ENCODE measurements around the gene LRRC27. TPM values are rescaled to one million over a fixed set of nuclear protein-coding genes. Genes with fewer than 3 reads are reported as not detected.
A peak's percentile ranks its signal among the peaks of the same experiment; 100 is the strongest.
"Not testable (repeated sequence)": the region's sequence is repeated elsewhere in the genome, so short reads cannot be mapped to it uniquely, and the experiment has no call there.

The LRRC27 gene
- polyA plus RNA-seq, 3 donors = 26.3 to 31.9 (median 26.8) TPM

GRCh38 chr10:132329565-132330485 lies 2.2 kb upstream of the LRRC27 start:
- DNase-seq (ENCODE audit: extremely low read depth in 1 of 11, low read depth in 9 of 11, low spot score in 4 of 11) = peak in 1 of 11 donors; percentile 58

DNA sequence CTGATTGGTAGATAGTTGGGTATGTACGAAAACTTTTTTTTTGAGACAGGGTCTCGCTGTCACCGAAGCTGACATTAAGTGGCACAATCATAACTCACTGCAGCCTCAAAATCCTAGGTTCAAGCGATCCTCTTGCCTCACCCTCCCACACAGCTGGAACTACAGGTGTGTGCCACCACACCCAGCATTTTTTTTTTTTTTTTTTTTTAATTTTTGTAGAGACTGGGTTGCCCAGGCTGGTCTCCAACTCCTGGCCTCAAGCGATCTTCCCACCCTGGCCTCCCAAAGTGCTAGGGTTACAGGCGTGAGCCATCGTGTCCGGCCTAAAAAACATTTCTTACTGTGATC lies 1.5 kb upstream of the LRRC27 start:
- DNase-seq (ENCODE audit: extremely low read depth in 1 of 11, low read depth in 9 of 11, low spot score in 4 of 11) = no peak

GRCh38 chr10:132332433-132332754 lies 401 bp downstream of the LRRC27 start:
- no peak for DNase-seq (ENCODE audit: extremely low read depth in 1 of 11, low read depth in 9 of 11, low spot score in 4 of 11)

GRCh38 chr10:132333386-132333785 lies 1.4 kb downstream of the LRRC27 start:
- DNase-seq (ENCODE audit: extremely low read depth in 1 of 11, low read depth in 9 of 11, low spot score in 4 of 11) = no peak

DNA sequence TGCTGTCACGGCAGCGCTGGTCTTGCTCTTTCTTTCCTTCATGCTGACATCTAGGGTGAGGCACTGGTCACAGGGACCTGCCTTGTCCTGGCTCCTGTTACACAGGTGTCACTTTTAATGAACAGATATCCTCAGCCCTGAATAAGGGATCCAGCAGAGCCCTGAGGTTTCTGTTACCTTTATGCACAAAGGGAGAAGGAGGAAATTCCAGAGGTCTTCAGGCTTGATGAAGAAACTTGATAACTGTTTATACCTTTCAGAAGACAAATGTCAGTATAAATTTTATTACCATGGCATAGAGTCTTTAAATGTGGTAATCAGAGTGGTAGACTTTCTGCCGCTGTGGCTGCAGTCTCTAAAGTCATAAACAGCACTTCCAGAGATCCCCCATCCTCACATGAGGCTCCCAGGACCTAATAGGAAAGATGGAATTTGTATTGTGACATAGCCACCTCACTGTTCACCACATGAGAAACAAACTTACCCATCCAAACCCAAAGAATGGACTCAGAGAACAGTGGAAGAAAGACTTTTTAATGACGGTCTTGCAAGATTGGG lies 2.7 kb downstream of the LRRC27 start:
- no peak for DNase-seq (ENCODE audit: extremely low read depth in 1 of 11, low read depth in 9 of 11, low spot score in 4 of 11)

- no peak for DNase-seq (ENCODE audit: extremely low read depth in 1 of 11, low read depth in 9 of 11, low spot score in 4 of 11)
Observed at GRCh38 chr10:132335189-132336063, 3.4 kb downstream of the LRRC27 start.

DNA sequence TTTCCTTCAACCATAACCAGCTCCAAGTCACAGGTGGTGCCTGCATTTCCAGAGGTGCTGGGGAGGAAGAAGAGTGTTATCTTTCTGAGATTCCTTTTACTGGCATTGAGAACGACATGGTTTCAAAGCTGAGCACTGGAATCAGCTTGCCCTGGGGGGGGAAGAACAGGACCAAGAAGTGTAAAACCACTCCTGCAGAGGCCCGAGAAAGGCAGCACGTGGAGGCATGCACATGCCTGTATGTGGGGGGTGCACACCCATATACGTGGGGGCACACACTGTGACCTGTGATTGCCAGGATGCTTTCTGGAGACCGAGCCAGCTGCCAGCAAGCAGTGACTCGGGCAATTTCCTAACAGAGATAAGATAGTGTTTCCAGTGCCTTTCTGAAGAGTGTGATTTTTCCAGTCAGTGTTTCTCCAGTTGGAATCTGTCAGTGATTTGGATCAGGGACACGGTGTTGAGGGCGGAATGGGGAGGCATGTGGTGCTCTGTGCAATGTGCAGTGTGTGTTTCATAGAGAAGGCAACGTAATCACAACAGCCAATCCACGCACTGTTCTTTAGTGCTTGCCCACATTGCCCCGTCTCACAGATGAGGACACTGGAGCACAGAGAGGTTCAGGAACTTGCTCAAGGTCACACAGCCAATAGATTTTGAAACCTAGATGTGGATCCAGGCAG lies 4.2 kb downstream of the LRRC27 start:
- DNase-seq (ENCODE audit: extremely low read depth in 1 of 11, low read depth in 9 of 11, low spot score in 4 of 11) = no peak

DNA sequence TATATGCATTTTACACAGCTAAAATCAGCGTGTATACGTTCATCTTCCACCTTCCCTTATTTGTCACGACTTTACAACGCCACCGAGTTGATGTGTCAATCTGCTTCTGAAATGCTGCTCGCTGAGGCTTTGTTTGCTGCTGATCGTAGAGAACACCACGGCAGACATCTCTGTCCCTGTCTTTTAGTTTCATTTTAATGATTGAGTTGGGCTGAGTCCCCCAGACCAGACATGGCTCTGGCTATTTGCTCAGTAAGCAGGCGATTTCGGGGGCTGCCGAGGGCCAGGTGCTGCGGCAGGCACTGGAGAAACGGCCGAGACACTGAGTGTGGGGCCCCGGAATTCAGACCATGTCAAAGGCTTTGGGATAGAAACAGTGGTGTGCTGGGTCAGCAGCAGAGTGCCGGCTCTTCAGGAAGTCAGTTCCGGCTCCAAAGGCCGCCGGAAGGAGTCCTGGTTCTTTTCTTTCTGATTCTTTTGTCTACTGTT lies 5.0 kb downstream of the LRRC27 start:
- no peak for DNase-seq (ENCODE audit: extremely low read depth in 1 of 11, low read depth in 9 of 11, low spot score in 4 of 11)

DNA sequence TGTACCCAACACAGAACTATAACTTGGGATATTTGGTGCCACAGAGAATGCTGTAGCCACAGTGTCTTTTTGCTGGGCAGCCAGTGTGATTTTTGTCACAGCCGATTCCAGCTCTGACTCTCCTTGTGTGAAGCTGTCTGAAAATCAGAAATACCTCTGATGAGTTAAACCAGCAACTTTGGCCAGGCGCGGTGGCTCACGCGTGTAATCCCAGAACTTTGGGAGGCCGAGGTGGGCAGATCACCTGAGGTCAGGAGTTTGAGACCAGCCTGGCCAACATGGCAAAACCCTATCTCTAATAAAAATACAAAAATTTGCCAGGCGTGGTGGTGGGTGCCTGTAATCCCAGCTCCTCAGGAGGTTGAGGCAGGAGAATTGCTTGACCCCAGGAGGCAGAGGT lies 5.9 kb downstream of the LRRC27 start:
- DNase-seq (ENCODE audit: extremely low read depth in 1 of 11, low read depth in 9 of 11, low spot score in 4 of 11) = not testable (repeated sequence)

GRCh38 chr10:132338876-132339275 lies 6.9 kb downstream of the LRRC27 start:
- no peak for DNase-seq (ENCODE audit: extremely low read depth in 1 of 11, low read depth in 9 of 11, low spot score in 4 of 11)

- DNase-seq (ENCODE audit: extremely low read depth in 1 of 11, low read depth in 9 of 11, low spot score in 4 of 11) = no peak
Observed at GRCh38 chr10:132339276-132339675, 7.3 kb downstream of the LRRC27 start.

- no peak for DNase-seq (ENCODE audit: extremely low read depth in 1 of 11, low read depth in 9 of 11, low spot score in 4 of 11)
Observed at GRCh38 chr10:132341017-132341416, 9.0 kb downstream of the LRRC27 start.

DNA sequence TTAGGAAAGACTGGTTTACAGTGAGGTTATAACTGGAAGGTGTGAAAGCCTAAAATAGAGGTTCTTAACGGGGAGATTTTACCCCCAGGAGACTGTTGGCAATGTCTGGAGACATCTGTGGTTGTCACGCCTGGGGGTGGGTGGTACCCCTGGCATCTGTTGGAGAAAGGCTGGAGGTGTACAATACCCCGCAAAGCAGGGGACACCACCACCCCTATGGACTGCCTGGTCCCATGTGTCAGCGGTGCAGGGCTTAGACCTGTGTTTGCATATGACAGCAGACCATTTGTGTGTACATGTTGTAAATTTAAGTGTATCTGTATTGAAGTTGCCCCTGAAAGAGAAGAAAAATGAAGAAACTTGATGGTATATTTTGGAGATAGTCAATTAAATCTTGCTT lies 9.8 kb downstream of the LRRC27 start:
- DNase-seq (ENCODE audit: extremely low read depth in 1 of 11, low read depth in 9 of 11, low spot score in 4 of 11) = no peak

- no peak for DNase-seq (ENCODE audit: extremely low read depth in 1 of 11, low read depth in 9 of 11, low spot score in 4 of 11)
Observed at GRCh38 chr10:132342553-132342952, 10.6 kb downstream of the LRRC27 start.

GRCh38 chr10:132344386-132344785 lies 12.4 kb downstream of the LRRC27 start:
- DNase-seq (ENCODE audit: extremely low read depth in 1 of 11, low read depth in 9 of 11, low spot score in 4 of 11) = no peak

GRCh38 chr10:132345345-132345744 lies 13.4 kb downstream of the LRRC27 start:
- no peak for DNase-seq (ENCODE audit: extremely low read depth in 1 of 11, low read depth in 9 of 11, low spot score in 4 of 11)

DNA sequence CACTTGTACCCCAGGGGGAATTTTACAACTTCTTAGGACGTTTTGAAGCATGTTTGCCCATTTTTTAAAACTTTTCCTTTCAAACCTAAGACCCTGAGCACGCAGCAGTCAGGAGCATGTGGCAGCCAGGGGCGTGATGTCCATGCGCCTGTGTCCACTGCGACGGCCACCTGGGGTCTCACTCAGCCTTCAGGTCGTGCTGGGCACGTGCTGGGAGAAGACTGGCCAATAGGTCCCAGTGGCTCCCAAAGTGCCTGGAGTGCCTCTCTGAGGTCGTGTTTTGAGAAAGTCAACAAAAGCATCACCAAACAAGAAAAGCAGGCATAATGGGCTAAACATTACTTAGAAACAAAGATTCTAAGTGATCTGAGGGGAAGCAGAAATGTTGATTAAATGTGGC lies 14.8 kb downstream of the LRRC27 start:
- DNase-seq (ENCODE audit: extremely low read depth in 1 of 11, low read depth in 9 of 11, low spot score in 4 of 11) = no peak

DNA sequence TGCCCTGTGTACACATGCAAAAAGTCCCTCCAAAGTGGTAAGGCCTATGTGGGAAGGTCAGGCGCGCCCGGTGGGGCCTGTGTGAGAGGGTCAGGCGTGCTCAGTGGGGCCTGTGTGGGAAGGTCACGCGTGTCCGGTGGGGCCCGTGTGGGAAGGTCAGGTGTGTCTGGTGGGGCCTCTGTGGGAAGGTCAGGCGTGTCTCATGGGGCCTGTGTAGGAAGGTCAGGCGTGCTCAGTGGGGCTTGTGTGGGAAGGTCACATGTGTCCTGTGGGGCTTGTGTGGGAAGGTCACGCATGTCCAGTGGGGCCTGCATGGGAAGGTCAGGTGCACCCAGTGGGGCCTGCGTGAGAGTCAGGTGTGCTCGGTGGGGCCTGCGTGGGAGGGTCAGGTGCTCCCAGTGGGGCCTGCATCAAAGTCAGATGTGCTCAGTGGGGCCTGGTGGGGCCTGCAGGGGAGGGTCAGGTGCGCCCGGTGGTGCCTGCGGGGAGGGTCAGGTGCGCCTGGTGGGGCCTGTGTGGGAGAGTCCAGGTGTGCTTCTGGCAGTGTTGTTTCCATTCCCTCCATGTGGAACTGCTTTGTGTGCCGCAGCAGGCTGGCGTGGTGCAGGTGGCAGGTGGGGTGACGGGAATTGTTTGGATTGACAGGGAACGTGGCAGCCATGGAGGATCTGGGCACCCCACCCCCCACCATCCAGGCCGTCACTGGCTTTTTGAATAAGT lies 15.4 kb downstream of the LRRC27 start:
- DNase-seq (ENCODE audit: extremely low read depth in 1 of 11, low read depth in 9 of 11, low spot score in 4 of 11) = no peak

- no peak for DNase-seq (ENCODE audit: extremely low read depth in 1 of 11, low read depth in 9 of 11, low spot score in 4 of 11)
Observed at GRCh38 chr10:132347931-132348267, 15.9 kb downstream of the LRRC27 start.

Measured in renal cortex interstitium (tissue), 11 donors.